Neuron (in vitro differentiated cells): ENCODE results near the gene LDB1.

Experiments
- H2AFZ ChIP-seq: one replicate; pipeline ENCODE4 v1.6.1; 2013; ENCODE audit warnings: low read depth, mild to moderate bottlenecking, inconsistent platforms, low read length, moderate library complexity
- H3K27me3 ChIP-seq: one replicate; pipeline ENCODE4 v1.6.1; 2013; ENCODE audit warnings: low read length; ENCODE audit not compliant: insufficient read depth
- H3K36me3 ChIP-seq: one replicate; pipeline ENCODE4 v1.6.1; 2013; ENCODE audit warnings: low read length; ENCODE audit not compliant: insufficient read depth
- H3K4me1 ChIP-seq: one replicate; pipeline ENCODE4 v1.6.1; 2013; ENCODE audit warnings: low read length; ENCODE audit not compliant: insufficient read depth
- H3K4me3 ChIP-seq: 2 replicates; pipeline ENCODE4 v1.5.1; 2013; ENCODE audit warnings: mild to moderate bottlenecking, low read length, moderate library complexity
- H3K9me3 ChIP-seq: one replicate; pipeline ENCODE4 v1.6.1; 2013; ENCODE audit warnings: low read length

LDB1 gene

DNA sequence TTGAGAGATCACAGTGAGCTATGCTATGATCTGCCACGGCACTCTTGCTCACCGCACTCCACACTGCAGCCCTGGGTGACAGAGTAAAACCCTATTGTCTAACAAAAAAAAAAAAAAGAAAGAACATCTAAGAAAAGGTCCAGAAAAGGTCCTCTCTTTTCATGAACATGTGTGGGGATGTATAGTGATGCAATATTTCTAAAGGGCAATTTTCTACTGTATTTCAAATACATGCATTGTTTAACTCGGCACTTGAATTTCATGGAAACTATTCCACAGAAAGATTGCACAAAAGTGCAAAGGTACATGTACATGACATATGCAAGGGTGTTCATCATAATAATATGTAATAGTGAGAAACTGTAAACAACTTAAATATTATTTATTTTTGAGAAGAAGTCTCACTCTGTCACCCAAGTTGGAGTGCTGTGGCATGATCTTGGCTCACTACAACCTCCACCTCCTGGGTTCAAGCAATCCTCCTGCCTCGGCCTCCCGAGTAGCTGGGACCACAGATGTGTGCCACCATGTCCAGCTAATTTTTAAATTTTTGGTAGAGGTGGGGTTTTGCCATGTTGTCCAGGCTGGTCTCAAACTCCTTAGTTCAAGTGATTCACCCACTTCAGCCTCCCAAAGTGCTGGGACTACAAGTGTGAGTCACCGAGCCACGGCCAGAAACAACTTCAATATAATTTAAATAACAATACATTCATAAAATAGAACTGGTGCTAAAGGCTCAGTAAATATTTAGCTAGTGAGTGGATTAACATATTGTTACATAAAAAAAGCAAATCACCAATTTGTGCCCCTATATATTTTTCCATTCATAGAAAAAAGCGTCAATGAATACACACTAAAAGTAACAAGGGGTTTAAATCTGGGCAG is 11.4 kb upstream of the LDB1 start:
- H3K36me3 ChIP-seq, result no peaks in the 10 kb centered on the region
- H3K4me3 ChIP-seq, result no peak overlapping the region
- H2AFZ ChIP-seq, result peak overlapping the region; percentile 80
- H3K27me3 ChIP-seq, result no peaks in the 10 kb centered on the region
- no peaks in the 10 kb centered on the region for H3K9me3 ChIP-seq
- H3K4me1 ChIP-seq, result peaks cover 11% of the 10 kb centered on the region

DNA sequence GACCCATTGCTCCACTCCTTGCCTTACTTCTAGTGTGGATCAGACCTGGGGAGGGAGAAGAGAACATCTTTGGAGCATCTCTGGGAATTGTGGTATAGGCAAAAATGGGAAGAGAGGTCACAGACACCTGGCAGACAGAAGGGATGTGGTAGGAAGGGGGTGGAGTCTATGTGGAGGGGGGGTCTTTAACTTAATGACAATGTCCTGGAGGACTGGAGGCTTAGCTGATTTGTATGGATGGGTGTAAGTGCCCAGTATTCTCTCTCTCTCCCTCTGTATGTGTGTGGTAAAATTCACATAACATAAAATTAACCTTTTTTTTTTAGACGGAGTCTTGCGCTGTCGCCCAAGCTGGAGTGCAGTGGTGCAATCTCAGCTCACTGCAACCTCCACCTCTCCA is 3.1 kb upstream of the LDB1 start:
- peaks cover 25% of the 10 kb centered on the region for H3K4me1 ChIP-seq
- no peaks in the 10 kb centered on the region for H3K27me3 ChIP-seq
- no peaks in the 10 kb centered on the region for H3K9me3 ChIP-seq
- no peak overlapping the region for H3K4me3 ChIP-seq
- H3K36me3 ChIP-seq, result no peaks in the 10 kb centered on the region
- no peak overlapping the region for H2AFZ ChIP-seq

DNA sequence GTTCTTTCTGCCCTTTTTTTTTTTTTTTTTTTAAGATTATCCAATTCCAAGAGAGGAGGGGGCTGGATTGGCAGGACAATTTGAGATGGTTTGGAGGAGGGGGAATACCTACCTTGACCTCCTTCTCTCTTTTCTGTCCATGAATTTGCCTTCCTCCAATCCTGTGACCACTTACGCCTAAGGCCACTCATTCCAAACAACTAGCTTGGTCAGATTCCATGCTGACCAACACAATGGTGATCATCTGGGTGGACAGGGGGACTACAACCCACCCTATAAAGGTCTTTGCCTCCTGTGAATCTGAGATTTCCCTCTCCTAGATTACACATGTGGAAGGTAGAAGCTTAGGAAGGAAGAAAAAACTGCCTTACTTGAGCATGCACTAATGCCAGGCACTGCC is 2.3 kb upstream of the LDB1 start:
- H3K4me1 ChIP-seq, result peaks cover 33% of the 10 kb centered on the region
- no peaks in the 10 kb centered on the region for H3K27me3 ChIP-seq
- H3K4me3 ChIP-seq, result no peak overlapping the region
- H3K9me3 ChIP-seq, result no peaks in the 10 kb centered on the region
- H2AFZ ChIP-seq, result no peak overlapping the region
- no peaks in the 10 kb centered on the region for H3K36me3 ChIP-seq

DNA sequence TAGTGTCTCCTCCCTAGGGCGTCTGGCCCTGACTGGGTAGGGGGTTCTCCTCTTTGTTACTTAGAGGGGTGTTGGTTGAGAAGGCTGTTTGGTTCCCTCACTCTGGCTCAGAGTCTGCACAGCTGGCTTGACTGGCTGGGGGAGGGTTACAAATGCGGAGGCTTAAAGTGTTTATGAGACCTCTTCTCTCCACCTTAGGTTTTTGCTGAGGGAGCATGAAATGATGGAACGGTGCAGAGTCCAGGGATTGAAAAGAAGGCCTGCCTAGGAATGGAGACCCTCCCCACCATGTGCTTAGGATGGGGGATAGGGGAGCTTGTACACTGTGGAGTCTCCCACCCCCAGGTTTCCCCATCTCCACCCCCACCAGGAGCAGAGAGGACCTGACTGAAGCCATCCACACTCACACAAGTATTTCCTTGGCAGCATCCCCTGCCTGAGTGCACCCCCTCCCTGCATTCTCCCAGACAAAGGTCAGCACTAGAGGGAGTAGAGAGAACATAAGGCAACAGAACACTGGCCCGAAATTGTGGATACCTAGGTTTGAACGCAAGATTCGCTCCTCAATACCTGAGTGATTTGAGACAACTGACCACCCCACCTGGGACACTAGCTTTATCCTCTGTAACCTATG is 1.7 kb upstream of the LDB1 start:
- Histone ChIP-seq H3K4me1 (peaks cover 39% of the 10 kb centered on the region), H2AFZ (no peak overlapping the region), H3K36me3 (no peaks in the 10 kb centered on the region), H3K4me3 (peak overlapping the region; percentile 61), H3K27me3 (no peaks in the 10 kb centered on the region), H3K9me3 (no peaks in the 10 kb centered on the region)

DNA sequence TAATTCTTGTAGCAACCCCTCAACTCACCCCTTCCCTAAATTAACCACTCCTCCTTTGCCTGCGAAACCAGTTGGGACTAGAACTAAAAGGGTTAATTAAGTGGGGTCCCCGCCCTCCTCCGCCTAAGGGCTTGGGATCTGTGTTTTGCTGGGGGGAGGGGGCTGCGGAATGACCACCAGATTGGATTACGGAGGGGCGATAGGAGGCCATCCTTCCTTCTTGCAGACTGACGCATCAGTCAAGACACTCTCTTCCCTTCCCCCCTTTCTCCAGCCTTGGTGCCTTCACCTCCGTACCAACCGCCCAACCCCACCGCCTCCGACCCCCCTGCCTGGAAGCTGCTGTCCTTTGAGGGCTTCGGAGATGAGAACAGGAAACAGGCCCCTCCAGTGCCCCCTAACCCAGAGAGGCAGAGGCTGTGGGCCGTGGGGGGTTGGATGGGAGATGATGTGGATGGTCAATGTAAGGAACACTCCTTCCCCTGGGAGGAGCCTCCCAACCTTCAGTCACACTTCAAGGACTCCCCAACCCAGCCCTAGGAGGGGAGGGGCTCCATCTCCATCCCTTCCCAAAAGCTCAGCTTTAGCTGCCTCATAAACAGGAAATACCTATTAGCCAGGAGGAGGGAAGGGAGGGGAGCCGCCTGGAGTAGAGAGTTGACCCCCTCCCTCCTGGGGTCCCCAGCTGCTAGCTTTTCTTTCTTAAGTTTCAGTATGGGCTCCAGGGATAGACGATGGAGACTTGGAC is 997 bp upstream of the LDB1 start:
- Histone ChIP-seq H3K9me3 (no peaks in the 10 kb centered on the region), H2AFZ (no peak overlapping the region), H3K4me3 (peak overlapping the region; percentile 61), H3K27me3 (no peaks in the 10 kb centered on the region), H3K36me3 (no peaks in the 10 kb centered on the region), H3K4me1 (peaks cover 45% of the 10 kb centered on the region)

DNA sequence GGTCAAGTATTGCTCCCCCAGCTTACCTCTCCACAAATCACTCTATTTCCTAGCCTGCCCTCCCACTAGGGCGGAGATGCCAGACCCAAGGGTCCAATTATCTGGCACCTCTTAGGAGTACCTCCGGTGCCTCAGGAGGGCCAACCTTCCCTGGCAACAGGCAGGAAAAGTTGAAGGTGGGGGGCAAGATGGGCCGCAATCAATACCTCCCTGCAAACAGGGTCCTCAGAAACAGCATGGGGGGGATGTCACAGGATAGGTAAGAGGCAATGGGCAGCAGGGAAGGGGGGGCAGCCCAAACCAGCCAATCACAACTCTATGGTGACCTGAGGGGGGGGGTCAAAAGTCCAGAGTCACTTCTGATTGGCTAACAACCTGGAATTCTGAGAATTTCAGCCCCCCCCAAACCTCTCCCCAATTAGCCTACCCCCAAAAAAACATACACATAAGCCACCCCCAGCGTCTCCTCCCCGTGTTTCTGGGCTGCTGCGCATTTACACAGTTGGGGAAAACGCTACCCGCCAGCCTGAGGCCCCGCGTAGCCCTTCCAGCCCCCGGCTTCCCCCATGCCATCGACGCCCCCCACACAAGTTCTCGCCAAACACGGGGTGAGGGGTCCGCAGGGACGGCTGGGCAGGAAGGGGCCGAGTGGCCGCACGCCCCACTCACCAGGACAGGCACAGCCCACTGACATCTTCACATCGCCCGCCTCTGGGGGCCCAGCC is 589 bp downstream of the LDB1 start:
- peaks cover 56% of the 10 kb centered on the region for H3K4me1 ChIP-seq
- peak overlapping the region; percentile 61 for H3K4me3 ChIP-seq
- H2AFZ ChIP-seq, result no peak overlapping the region
- H3K9me3 ChIP-seq, result no peaks in the 10 kb centered on the region
- H3K27me3 ChIP-seq, result no peaks in the 10 kb centered on the region
- no peaks in the 10 kb centered on the region for H3K36me3 ChIP-seq

DNA sequence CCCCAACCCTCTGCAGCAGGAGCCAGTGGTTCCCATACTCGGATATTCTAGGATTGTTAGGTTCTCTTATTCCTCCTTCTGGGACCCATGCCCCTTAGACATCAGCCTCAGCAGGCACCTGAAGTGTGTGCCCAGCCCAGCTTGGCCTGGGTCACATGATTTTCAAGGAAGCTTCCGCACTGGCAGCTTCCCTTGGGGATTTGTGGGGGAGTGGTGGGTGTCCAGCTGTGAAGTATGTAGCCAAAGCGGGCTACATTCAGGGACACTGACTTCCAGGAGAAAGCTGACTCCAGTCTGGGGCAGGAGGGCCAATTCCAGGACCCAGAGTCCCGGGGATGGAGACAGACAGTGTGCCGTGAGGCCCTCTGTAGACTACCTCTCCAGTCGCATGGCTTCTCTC is 1.3 kb downstream of the LDB1 start:
- Histone ChIP-seq H3K4me1 (peaks cover 56% of the 10 kb centered on the region), H3K4me3 (peak overlapping the region; percentile 61), H3K36me3 (no peaks in the 10 kb centered on the region), H3K9me3 (no peaks in the 10 kb centered on the region), H3K27me3 (no peaks in the 10 kb centered on the region), H2AFZ (no peak overlapping the region)

DNA sequence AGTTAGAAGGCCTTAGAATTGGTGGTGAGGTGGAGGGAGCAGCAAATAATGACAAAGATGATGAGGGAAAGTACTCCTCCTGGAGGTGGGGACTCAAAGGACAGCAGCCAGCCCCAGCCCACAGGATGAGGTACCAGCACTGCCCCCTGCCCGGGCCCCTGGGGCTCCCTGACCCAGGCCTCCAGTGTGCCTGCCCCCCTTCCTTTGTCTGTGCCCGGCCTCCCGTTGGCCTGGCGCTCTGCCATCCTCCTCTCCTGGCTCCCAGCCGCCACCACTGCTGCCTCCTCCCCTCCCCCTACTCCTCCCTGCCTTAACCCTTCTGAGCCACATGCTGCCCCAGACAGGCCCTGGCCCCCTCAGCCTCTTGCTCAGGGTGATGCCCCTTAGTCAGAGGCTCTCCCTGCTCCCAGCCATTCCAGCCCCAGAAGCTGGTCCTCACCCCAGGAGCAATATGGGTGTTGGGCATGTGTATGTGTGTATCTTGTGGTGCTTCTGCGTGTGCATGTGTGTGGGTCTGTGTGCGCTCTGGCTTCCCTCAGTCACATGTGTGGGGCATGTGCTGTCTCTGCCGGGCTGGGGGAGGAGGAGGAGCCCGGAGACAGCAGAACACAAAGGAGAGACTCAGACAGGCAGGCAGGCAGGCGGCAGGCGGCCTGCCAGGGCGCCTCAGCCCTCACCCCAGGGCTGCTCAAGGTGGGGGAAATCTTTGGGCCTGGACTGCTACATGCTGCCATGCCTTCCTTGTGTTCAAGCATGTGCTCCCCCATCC is 2.6 kb downstream of the LDB1 start:
- H3K36me3 ChIP-seq, result peaks cover 3% of the 10 kb centered on the region
- no peak overlapping the region for H2AFZ ChIP-seq
- H3K9me3 ChIP-seq, result no peaks in the 10 kb centered on the region
- no peaks in the 10 kb centered on the region for H3K27me3 ChIP-seq
- H3K4me1 ChIP-seq, result peaks cover 68% of the 10 kb centered on the region
- H3K4me3 ChIP-seq, result peak overlapping the region; percentile 61

DNA sequence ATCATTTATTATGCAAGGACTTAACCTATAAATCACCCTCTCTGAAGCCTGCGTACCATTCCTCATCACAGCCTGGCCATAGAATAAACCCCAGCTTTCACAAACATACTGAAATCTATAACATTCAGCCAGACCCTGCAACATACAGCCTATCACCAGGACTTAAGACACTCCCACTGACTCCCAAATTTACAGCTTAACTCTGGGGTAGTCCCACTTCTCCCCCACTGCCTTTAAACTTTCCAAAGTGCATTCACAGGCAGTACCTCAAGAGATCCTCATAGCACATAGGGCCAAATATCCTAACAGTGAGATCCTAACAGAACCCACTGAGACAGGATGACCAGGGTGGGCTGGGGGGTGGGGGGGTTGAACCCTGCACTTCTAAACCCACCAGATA is 3.5 kb downstream of the LDB1 start:
- H3K36me3 ChIP-seq, result peaks cover 8% of the 10 kb centered on the region
- no peaks in the 10 kb centered on the region for H3K9me3 ChIP-seq
- H2AFZ ChIP-seq, result no peak overlapping the region
- no peaks in the 10 kb centered on the region for H3K27me3 ChIP-seq
- H3K4me1 ChIP-seq, result peaks cover 69% of the 10 kb centered on the region
- peak overlapping the region; percentile 61 for H3K4me3 ChIP-seq

DNA sequence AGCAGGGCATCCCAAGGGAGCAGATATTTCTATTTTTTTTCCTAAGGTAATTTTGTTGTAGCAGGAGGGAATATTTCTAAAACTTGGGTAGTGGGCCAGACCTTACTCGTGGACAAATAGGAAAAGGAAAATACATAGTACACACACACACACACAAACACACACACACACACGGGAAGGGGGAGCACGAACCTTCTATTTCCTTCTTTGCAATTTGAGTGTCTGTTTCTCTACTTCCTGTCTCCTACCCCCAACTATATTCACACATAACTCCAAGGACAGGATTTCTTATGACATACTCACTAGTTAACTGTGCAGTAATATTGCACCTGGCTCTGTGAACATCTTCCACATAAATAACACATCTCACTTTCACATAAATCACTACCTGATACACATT is 4.4 kb downstream of the LDB1 start:
- H3K4me3 ChIP-seq, result peak overlapping the region; percentile 61
- H3K9me3 ChIP-seq, result no peaks in the 10 kb centered on the region
- no peak overlapping the region for H2AFZ ChIP-seq
- H3K27me3 ChIP-seq, result no peaks in the 10 kb centered on the region
- H3K36me3 ChIP-seq, result peaks cover 17% of the 10 kb centered on the region
- H3K4me1 ChIP-seq, result peaks cover 63% of the 10 kb centered on the region

DNA sequence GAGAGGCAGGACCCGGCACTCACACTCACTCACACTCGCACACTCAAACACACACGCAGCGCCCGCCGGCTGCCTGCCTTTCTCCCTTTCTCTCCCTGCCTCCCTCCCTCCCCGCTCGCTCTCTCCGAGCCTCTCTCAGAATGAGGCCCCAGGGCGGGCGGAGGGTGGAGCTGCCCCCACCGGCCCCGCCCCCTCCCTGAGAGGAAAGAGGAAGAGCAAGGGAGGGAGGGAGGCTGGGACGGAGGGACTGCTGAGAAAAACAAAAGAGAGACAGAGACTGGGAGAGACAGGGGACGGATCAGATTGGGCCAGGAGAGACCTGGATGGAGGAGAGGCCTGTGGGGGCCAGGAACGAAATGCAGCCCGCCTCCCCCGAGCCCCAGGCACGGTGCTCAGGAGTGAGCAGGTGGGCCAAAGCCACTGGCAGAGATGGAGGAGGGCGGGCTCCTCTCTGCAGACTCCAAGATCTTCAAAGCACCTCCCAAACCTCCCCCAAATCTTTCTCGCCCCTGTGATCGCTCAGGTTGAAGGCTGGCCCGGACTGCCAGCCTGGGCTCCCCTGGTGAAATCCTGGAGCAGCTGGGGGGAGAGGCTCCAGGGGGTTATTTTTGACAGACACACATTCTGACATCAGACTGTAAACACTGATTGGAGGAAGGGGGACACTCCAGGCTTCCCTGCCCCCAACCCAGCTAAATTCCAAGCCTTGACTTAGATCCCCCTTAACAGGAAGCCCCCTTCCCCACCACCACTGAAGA is 5.1 kb downstream of the LDB1 start:
- Histone ChIP-seq H2AFZ (no peak overlapping the region), H3K27me3 (no peaks in the 10 kb centered on the region), H3K4me1 (peaks cover 63% of the 10 kb centered on the region), H3K36me3 (peaks cover 24% of the 10 kb centered on the region), H3K9me3 (no peaks in the 10 kb centered on the region), H3K4me3 (peak overlapping the region; percentile 61)
